HG02759 (cell line): ENCODE results near the gene TMEM63C.

Source experiments
- ATAC-seq: cut with Tn5 transposase; IDR thresholded peaks from one replicate; pipeline ENCODE4 v1.9.1; 2021; ENCODE audit warnings: mild to moderate bottlenecking, moderate library complexity; ENCODE audit not compliant: unreplicated experiment

Gene TMEM63C

GRCh38 chr14:77190977-77191376, 9.4 kb downstream of the TMEM63C start:
- ATAC-seq = no peak

DNA sequence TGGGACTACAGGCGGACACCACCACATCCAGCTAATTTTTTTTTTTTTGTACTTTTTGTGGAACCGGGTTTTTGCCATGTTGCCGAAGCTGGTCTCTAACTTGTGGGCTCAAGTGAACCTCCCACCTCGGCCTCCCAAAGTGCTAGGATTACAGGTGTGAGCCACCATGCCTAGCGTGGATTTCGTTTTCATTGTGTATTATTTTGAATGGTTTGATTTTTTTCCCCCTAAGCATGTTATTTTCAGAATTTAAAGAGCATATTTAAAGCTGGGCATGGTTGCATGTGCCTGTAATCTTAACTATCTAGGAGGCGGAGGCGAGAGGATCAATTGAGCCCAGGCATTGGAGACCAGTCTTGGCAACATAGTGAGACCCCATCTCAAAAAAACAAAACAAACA, 13.1 kb downstream of the TMEM63C start:
- no peak for ATAC-seq

DNA sequence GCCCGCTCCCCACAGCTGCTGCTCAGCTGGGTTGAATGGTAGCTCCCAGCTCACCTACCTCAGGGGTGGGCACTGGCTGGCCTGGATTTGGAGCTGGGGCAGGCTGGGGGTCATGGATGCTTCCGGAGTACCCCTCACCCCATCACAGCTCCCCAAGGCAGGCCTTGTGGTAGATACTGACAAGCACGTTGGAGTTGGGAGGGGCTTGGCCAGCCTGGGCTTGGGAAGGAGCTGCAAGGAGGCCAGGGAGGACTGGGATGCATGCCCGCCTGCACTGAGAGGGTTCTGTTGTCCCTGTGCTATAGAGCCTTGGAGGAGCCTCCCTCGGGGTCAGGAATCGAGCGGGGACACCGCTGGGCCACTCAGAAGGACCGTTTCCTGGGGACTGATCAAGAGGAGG, 14.2 kb downstream of the TMEM63C start:
- no peak for ATAC-seq

- ATAC-seq = no peak
Observed at GRCh38 chr14:77197988-77198387, 16.4 kb downstream of the TMEM63C start.

DNA sequence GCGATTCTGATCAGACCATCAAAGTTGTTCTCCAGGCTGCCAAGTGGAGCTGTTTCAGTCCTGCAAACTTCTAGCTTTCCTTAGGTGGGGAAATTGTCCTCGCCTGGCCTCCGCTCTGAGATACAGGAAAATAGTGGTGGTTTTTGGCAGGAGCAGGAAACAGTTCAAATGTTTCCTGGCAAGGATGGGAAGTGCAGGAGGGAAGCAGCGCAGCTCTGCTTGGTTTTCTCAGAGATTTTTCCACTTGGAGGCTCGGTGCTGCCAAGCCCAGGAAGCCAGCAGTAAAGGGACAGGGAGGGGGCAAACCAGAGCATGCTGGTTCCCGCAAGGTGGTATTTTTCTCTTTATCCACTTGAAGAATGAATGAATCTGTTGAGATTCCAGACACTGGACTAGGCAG, 17.0 kb downstream of the TMEM63C start:
- no peak for ATAC-seq

GRCh38 chr14:77199590-77199989, 18.0 kb downstream of the TMEM63C start:
- no peak for ATAC-seq

GRCh38 chr14:77200406-77200985, 18.9 kb downstream of the TMEM63C start:
- ATAC-seq = no peak

DNA sequence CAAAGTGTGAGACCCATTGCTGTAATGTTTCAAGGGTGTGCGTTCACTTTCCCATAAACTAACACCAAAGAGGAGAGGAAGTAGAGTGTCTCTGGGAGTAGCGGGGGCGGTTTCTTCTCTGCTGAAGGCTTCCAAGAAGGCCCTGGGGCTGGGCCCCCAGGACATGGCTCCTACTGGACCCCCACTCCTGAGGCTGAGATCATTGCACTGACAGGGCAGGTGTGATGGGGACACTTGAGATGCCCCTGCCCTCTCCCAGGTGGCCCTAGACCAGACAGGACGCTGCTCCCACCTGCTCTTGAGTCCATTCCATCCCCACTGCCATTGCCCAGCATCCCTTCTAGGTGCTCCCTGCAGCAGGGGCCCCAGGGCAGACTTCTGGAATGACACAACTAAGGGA, 20.1 kb downstream of the TMEM63C start:
- no peak for ATAC-seq

- no peak for ATAC-seq
Observed at GRCh38 chr14:77203611-77204458, 22.2 kb downstream of the TMEM63C start.

GRCh38 chr14:77204459-77204771, 22.8 kb downstream of the TMEM63C start:
- ATAC-seq = no peak

GRCh38 chr14:77204907-77205306, 23.3 kb downstream of the TMEM63C start:
- ATAC-seq = no peak

DNA sequence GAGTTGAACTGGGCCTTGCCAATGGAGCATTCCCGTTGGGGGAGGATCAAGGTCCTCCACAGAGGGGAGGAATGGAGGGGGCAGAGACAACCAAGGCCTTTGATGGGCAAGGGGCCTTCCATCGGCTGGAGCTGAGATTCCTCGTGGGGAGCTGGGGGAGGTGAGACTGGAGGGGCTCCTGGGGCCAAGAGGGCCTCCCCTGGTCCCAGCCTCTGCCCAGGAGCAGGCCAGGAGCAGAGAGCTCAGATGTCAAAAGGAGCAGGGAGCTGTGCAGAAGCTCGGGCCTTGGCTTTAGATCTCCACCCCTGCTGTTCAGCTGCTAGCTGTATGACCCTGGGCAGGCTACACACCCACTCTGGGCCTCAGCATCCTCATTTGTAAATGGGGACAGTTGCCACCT, 24.0 kb downstream of the TMEM63C start:
- ATAC-seq = no peak

- no peak for ATAC-seq
Observed at GRCh38 chr14:77206261-77206824, 24.7 kb downstream of the TMEM63C start.

GRCh38 chr14:77206877-77207389, 25.3 kb downstream of the TMEM63C start:
- ATAC-seq = no peak

DNA sequence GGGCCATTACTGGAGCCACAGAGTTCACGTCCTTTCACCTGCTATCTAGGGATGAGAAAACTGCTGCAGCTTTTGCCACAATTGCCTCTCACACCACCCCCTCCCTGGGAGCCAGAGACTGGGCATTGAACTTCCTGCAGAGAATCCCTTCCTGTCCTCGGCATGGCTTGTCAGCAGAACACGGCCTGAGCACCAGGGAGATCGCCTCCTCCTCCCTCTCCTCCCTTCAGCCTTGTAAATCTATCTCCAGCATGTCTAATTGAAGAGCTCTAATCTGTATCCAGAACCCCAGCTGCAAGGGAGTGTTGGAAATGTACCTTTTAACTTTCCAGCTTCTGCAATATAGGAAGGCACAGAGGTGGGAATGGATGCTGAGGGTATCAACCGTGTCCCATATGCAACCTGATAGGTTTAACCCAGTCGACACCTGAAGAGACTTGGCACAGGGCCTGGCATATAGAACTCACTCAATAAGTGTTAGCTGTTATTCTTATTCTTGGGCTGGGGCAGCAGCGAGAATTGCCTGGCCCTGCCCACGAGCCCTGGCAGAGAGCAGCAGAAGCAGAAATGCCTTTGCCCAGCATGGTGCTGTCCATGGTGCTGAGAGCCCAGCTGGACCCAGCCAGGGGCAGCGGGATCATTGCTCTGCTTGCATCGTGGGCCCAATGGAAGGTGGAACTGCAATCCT, 26.8 kb downstream of the TMEM63C start:
- no peak for ATAC-seq

DNA sequence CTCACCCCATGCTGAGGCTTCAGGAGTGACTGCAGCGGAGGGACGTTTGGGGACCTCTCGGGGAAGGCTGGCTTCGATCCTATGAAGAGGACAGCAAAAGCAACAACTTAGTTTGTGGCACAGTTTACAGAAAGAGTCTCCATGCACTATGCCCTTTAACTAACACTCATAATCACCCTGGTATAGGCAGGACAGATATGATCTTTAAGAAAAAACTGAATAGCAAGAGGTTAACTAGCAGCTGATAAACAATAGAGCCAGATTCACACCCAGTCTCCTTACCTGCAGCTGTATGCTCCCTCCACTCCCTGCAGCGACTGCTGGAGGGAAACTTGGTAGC, 27.4 kb downstream of the TMEM63C start:
- ATAC-seq = no peak

GRCh38 chr14:77212097-77212870, 30.7 kb downstream of the TMEM63C start:
- ATAC-seq = no peak

DNA sequence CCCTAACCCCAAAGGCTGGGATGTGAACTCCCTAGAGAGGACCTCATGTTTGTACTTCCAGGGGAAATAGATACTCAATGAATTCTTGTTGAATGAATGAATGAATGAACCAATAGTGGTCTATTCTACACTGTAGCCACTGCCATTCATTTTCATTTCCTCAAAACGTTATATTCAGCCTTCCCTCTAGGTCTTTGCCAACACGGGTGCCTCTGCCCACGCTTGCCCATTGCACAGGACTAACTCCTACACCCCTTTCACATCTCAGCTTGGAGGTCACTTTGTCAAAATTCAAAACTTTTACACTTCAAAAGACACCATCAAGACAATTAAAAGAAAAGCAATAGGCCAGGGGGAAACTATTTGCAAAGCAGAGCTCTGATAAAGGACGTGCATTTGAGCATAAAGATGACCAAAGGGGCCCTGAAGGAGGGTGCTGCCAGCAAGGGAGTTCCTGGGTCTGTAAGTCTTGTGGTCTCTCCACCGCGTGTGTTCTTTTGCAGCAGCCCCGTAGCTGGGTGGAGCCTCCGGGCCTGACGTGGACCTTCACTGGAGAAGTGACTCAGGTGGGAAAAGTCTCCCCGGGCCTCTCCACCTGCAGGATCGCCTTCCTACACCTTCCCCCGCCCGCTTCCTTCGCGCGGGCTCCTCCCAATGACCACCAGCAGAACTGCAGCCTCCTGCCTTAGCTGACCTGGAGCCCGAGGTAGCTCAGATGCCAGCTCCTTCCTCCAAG, 31.5 kb downstream of the TMEM63C start:
- peak; percentile 84 for ATAC-seq

GRCh38 chr14:77213679-77214016, 32.0 kb downstream of the TMEM63C start:
- ATAC-seq = no peak

- no peak for ATAC-seq
Observed at GRCh38 chr14:77214216-77214615, 32.6 kb downstream of the TMEM63C start.
